ENCODE data around the gene TOR1AIP2. TPM values are rescaled to one million over a fixed set of nuclear protein-coding genes. Genes with fewer than 3 reads are reported as not detected.

Gene TOR1AIP2
- total and polyA plus RNA-seq, 2 of the 13 experiments (the other 11 are each of a cell fraction or from before 2014, with no cell fraction given) = 35.2 to 65.8 TPM

DNA sequence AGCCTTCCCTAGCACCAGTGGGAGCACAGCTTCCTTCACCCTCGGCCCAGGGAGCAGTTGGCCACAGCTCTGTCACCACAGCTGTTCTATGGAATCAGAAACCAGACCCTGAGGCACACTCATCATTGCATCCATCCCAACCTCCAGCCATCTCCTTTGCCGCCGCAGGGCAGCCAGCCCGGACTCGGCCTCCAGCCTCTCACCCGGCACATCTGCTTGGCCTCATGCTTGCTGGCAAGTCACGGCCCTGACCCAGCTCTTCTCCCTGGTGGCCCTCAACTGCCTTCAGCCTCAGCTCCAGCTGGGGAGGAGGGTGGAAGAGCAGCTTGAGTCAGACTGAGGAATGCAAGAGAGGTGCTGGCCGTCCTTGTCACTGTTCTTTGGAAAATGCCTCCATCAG lies 59.8 kb downstream of the TOR1AIP2 start:
- Histone ChIP-seq H3K9ac (ENCODE audit: insufficient read depth, low read depth, low read length) (no peak overlapping the region), H3K36me3 (replicated peaks in 1 of 2; ENCODE audit: control insufficient read depth in 1 of 2, insufficient read depth in 2 of 2, low read length in 2 of 2) (no peaks in the 10 kb centered on the region), H3K4me3 (replicated peaks in 1 of 3; ENCODE audit: insufficient read depth in 1 of 3, low read depth in 2 of 3, low read length in 3 of 3) (no peak overlapping the region), H3K9me3 (ENCODE audit: low read length) (no peaks in the 10 kb centered on the region), H4K20me1 (ENCODE audit: insufficient read depth, low read length) (no peaks in the 10 kb centered on the region), H3K79me2 (ENCODE audit: insufficient read depth, low read length) (no peaks in the 10 kb centered on the region), H3K27ac (ENCODE audit: extremely low read length, insufficient read depth, low read length) (no peak overlapping the region), H3K27me3 (ENCODE audit: control insufficient read depth in 1 of 2, insufficient read depth in 2 of 2, low read length in 2 of 2) (peaks cover 18 to 68% of the 10 kb centered on the region in 2 experiments), H3K4me1 (ENCODE audit: insufficient read depth, low read length) (peaks cover 20% of the 10 kb centered on the region), H2AFZ (ENCODE audit: low read length) (no peak overlapping the region), H3K4me2 (ENCODE audit: low read depth, low read length) (no peak overlapping the region)
- ATAC-seq (no peak), FAIRE-seq (no peak), DNase-seq (ENCODE audit: low spot score) (no peak)
- TF ChIP-seq AGO1 (IDR thresholded peaks at IDR 0.05; ENCODE audit: low read depth, low read length, poor library complexity, severe bottlenecking) = no peak
- TF ChIP-seq CCDC6 (CRISPR knock-in tag; IDR thresholded peaks at IDR 0.05) = no peak
- TF ChIP-seq ZNF761 (CRISPR knock-in tag; conservative IDR thresholded peaks at IDR 0.05) = no peak
- TF ChIP-seq ZNF614 (CRISPR knock-in tag; IDR thresholded peaks at IDR 0.05; ENCODE audit: borderline replicate concordance) = no peak
- TF ChIP-seq ZEB1 (IDR thresholded peaks at IDR 0.05; ENCODE audit: insufficient replicate concordance, low read depth) = no peak
- no peak for TF ChIP-seq MTA3 (CRISPR knock-in tag; IDR thresholded peaks at IDR 0.05)
- TF ChIP-seq SYNCRIP (IDR thresholded peaks at IDR 0.05; ENCODE audit: insufficient read depth, low read depth, low read length) = no peak
- no peak for TF ChIP-seq NCOR1 (IDR thresholded peaks at IDR 0.05; ENCODE audit: borderline replicate concordance, low read length)
- no peak for TF ChIP-seq ZNF333 (CRISPR knock-in tag; IDR thresholded peaks at IDR 0.05; ENCODE audit: borderline replicate concordance)
- no peak for TF ChIP-seq HMGA1 (CRISPR knock-in tag; conservative IDR thresholded peaks at IDR 0.05)
- intact Hi-C loops (cut with micrococcal nuclease; ENCODE audit: unreplicated experiment) (no loop called here), in situ Hi-C loops (cut with HindIII; ENCODE audit: extremely low pct_ligation_motif_present, low pct_unique_long_range_greater_than_20kb) (loop anchor here (5.0 kb wide), 1 partner anchor 110 kb away; no protein-coding TSS in a partner anchor)
- WGBS (ENCODE audit: low lambda C conversion rate) = 46% methylated on average over 4 of the region's 8 CpGs
- ChIA-PET POLR2A (no interaction called here), CTCF (ENCODE audit: low intra/inter-chr PET ratio, low total read pairs) (no interaction called here)
- BruUV-seq (replicated peaks) = no TSS peak

DNA sequence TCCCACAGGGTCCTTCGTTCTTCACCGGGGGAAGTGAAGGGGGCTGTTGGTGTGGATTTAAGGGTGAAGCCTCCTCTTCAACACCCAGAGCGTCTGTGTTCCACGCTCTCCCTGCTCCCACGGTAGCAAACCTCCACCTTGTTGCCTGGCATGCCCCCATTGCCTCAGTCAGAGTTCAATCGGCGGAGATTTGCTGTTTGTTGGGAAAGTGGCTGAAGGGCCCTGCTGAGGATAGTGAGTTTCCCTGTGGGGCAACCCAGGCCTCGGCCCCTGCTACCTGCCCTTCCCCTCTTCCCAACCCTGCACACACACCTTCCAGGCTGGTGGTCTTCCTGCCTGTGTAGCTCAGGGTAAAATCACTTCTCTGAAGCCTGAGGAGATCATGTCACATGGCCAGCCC lies 60.5 kb downstream of the TOR1AIP2 start:
- 51% methylated on average over 8 of the region's 8 CpGs for WGBS (ENCODE audit: low lambda C conversion rate)
- ATAC-seq (no peak), DNase-seq (ENCODE audit: low spot score) (no peak), FAIRE-seq (no peak)
- POLR2A ChIA-PET = no interaction called here
- Histone ChIP-seq H3K4me2 (ENCODE audit: low read depth, low read length) (no peak overlapping the region), H3K27me3 (ENCODE audit: control insufficient read depth in 1 of 2, insufficient read depth in 2 of 2, low read length in 2 of 2) (peaks cover 23 to 76% of the 10 kb centered on the region in 2 experiments), H4K20me1 (ENCODE audit: insufficient read depth, low read length) (no peaks in the 10 kb centered on the region), H3K79me2 (ENCODE audit: insufficient read depth, low read length) (no peaks in the 10 kb centered on the region), H3K4me1 (ENCODE audit: insufficient read depth, low read length) (peaks cover 20% of the 10 kb centered on the region), H3K27ac (ENCODE audit: extremely low read length, insufficient read depth, low read length) (no peak overlapping the region), H3K36me3 (replicated peaks in 1 of 2; ENCODE audit: control insufficient read depth in 1 of 2, insufficient read depth in 2 of 2, low read length in 2 of 2) (no peaks in the 10 kb centered on the region), H3K4me3 (replicated peaks in 1 of 3; ENCODE audit: insufficient read depth in 1 of 3, low read depth in 2 of 3, low read length in 3 of 3) (no peak overlapping the region), H3K9ac (ENCODE audit: insufficient read depth, low read depth, low read length) (no peak overlapping the region), H2AFZ (ENCODE audit: low read length) (no peak overlapping the region), H3K9me3 (ENCODE audit: low read length) (no peaks in the 10 kb centered on the region)
- in situ Hi-C loops (cut with HindIII; ENCODE audit: extremely low pct_ligation_motif_present, low pct_unique_long_range_greater_than_20kb) (loop anchor here (5.0 kb wide), 1 partner anchor 110 kb away; no protein-coding TSS in a partner anchor), intact Hi-C loops (cut with micrococcal nuclease; ENCODE audit: unreplicated experiment) (no loop called here)
- BruUV-seq (replicated peaks) = no TSS peak
- CTCF ChIA-PET (ENCODE audit: low intra/inter-chr PET ratio, low total read pairs) = no interaction called here
- TF ChIP-seq ZBTB43 (CRISPR knock-in tag; conservative IDR thresholded peaks at IDR 0.05) = no peak
- no peak for TF ChIP-seq ASH2L (IDR thresholded peaks at IDR 0.05; ENCODE audit: insufficient read length, low read depth, low read length)
- TF ChIP-seq ZNF629 (CRISPR knock-in tag; conservative IDR thresholded peaks at IDR 0.05) = no peak
- TF ChIP-seq FIP1L1 (IDR thresholded peaks at IDR 0.05; ENCODE audit: borderline replicate concordance, insufficient read depth, low read depth, low read length) = no peak
- TF ChIP-seq DBP (CRISPR knock-in tag; IDR thresholded peaks at IDR 0.05; ENCODE audit: not compliant biosample characterization) = no peak
- no peak for TF ChIP-seq HNRNPL (IDR thresholded peaks at IDR 0.05; ENCODE audit: low read depth, low read length)
- no peak for TF ChIP-seq SSRP1 (CRISPR knock-in tag; IDR thresholded peaks at IDR 0.05)

All from HepG2 (cell line).